ENCODE results near the gene NECTIN2. TPM values are rescaled to one million over a fixed set of nuclear protein-coding genes. Genes with fewer than 3 reads are reported as not detected.
"Not testable (repeated sequence)": the region's sequence is repeated elsewhere in the genome, so short reads cannot be mapped to it uniquely, and the experiment has no call there.

NECTIN2 gene
- total and polyA plus RNA-seq, 2 donors = 27.4 to 50.2 TPM

DNA sequence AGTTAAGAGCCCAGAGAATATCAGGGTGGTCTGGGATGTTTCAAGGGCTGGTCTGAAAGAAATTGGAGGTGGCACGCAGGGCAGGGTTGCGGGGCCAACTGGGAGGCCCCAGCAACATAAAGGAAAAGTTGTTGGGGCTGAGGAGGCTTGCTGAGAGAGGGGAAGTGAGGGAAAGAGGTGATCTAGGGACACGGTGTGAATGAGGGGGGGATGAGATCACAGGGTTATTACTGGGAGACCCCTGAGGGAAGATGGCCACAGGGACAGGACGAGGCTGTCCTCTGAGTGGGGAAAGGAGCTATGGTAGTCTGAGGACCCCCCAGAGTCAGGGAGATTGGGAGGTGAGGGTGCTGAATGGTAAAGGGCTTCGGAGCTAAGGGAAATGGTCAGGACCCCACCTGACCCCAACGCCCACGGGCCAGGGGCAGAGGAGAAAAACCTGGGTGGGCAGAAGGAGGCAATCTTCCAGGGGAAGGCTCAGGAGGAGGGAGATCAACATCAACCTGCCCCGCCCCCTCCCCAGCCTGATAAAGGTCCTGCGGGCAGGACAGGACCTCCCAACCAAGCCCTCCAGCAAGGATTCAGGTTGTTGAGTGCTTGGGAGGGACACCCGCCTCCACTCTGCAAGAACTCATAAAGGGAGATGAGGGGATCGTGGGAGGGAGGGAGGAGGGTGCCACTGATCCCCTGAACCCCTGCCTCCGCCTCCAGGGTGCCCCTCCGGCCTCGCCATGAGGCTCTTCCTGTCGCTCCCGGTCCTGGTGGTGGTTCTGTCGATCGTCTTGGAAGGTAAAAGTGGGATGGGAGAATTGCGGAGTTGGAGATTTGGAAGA is 80.4 kb downstream of the NECTIN2 start:
- DNase-seq (ENCODE audit: extremely low spot score); H3K4me1 ChIP-seq (ENCODE audit: insufficient read depth); H3K36me3 ChIP-seq (ENCODE audit: insufficient read depth); H3K27ac ChIP-seq (ENCODE audit: low read depth); H3K4me3 ChIP-seq (ENCODE audit: low read depth, low read length): not testable (repeated sequence)
- WGBS = 48% methylated on average over 18 of the region's 19 CpGs

DNA sequence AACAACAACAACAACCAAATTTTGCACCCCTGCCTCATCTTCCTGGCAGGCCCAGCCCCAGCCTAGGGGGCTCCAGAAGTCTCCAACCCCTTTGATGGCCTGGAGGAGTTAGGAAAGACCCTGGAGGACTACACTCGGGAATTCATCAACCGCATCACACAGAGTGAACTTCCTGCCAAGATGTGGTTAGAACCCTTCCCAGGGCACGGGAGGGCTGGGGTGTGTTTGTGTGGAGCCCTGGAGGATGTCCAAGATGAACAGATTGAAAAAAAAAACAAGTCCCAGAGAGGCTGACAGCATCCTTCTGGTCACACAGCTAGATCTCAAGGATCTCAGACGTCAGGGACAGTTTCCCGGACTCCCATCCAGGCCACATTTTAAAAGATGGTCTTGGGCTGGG is 81.6 kb downstream of the NECTIN2 start:
- H3K27ac ChIP-seq (ENCODE audit: low read depth) = no peak overlapping the region
- 36% methylated on average over 5 of the region's 5 CpGs for whole genome bisulfite sequencing
- H3K4me3 ChIP-seq (ENCODE audit: low read depth, low read length) = no peak overlapping the region
- H3K4me1 ChIP-seq (ENCODE audit: insufficient read depth) = no peaks in the 10 kb centered on the region
- H3K36me3 ChIP-seq (ENCODE audit: insufficient read depth) = no peaks in the 10 kb centered on the region
- no peak for DNase-seq (ENCODE audit: extremely low spot score)

DNA sequence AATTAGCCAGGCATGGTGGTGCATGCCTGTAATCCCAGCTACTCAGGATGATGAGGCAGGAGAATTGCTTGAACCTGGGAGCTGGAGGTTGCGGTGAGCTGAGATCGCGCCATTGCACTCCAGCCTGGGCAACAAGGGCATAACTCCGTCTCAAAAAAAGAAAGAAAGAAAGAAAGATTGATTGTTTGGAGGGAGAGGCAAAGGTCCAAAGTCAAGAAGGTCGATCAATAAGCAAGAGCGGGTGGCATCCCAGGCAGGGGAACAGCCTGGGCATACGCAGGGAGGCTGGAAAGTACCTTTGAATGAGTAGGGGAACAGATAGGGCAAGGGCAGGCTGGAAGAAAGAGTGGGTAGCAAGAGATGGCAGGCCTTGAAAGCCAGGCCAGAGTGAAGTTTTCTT is 84.0 kb downstream of the NECTIN2 start:
- no peaks in the 10 kb centered on the region for H3K4me1 ChIP-seq (ENCODE audit: insufficient read depth)
- DNase-seq (ENCODE audit: extremely low spot score) = no peak
- H3K36me3 ChIP-seq (ENCODE audit: insufficient read depth) = no peaks in the 10 kb centered on the region
- 91% methylated on average over 7 of the region's 7 CpGs for WGBS
- H3K4me3 ChIP-seq (ENCODE audit: low read depth, low read length) = no peak overlapping the region
- H3K27ac ChIP-seq (ENCODE audit: low read depth) = no peak overlapping the region

DNA sequence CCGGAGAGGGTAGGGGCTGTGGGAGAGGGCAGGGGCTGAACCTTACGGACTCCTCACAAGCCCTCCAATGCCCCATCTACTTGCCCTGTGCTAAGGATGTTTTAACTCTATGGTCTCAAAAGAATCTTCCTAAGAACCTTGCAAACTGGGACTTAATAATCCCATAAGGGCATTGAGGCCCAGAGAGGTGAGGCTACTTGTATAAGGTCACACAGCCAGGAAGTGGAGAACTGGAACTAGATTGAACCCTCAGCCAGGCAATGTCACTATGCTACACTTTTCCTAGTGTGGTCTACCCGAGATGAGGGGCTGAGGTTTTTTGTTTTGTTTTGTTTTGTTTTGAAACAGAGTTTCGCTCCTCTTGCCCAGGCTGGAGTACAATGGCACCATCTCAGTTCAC is 85.4 kb downstream of the NECTIN2 start:
- Histone ChIP-seq H3K4me1 (ENCODE audit: insufficient read depth) (no peaks in the 10 kb centered on the region), H3K4me3 (ENCODE audit: low read depth, low read length) (no peak overlapping the region), H3K36me3 (ENCODE audit: insufficient read depth) (no peaks in the 10 kb centered on the region), H3K27ac (ENCODE audit: low read depth) (no peak overlapping the region)
- WGBS = 83% methylated on average over 4 of the region's 4 CpGs
- no peak for DNase-seq (ENCODE audit: extremely low spot score)

Other genes with a start within 250 kb of the NECTIN2 start
- not detected for gene IGSF23, start 232.7 kb upstream of the NECTIN2 start, total RNA-seq
- gene IGSF23, start 232.7 kb upstream of the NECTIN2 start, polyA plus RNA-seq = not detected
- gene PVR, start 202.4 kb upstream of the NECTIN2 start, total RNA-seq = 21.3 TPM
- gene PVR, start 202.4 kb upstream of the NECTIN2 start, polyA plus RNA-seq = 19.3 TPM
- 1.8 TPM for gene CEACAM19, start 174.8 kb upstream of the NECTIN2 start, total RNA-seq
- gene CEACAM19, start 174.8 kb upstream of the NECTIN2 start, polyA plus RNA-seq = 4.9 TPM
- gene CEACAM16, start 147.1 kb upstream of the NECTIN2 start, total RNA-seq = not detected
- not detected for gene CEACAM16, start 147.1 kb upstream of the NECTIN2 start, polyA plus RNA-seq
- gene BCL3, start 97.6 kb upstream of the NECTIN2 start, total RNA-seq = 2.5 TPM
- gene BCL3, start 97.6 kb upstream of the NECTIN2 start, polyA plus RNA-seq = 93.0 TPM
- 4.7 TPM for gene CBLC, start 68.4 kb upstream of the NECTIN2 start, total RNA-seq
- gene CBLC, start 68.4 kb upstream of the NECTIN2 start, polyA plus RNA-seq = 6.1 TPM
- 35.3 TPM for gene BCAM, start 37.2 kb upstream of the NECTIN2 start, total RNA-seq
- 77.4 TPM for gene BCAM, start 37.2 kb upstream of the NECTIN2 start, polyA plus RNA-seq
- 17.8 TPM for gene TOMM40, start 45.0 kb downstream of the NECTIN2 start, total RNA-seq
- gene TOMM40, start 45.0 kb downstream of the NECTIN2 start, polyA plus RNA-seq = 39.3 TPM
- 28.2 TPM for gene APOE, start 59.5 kb downstream of the NECTIN2 start, total RNA-seq
- gene APOE, start 59.5 kb downstream of the NECTIN2 start, polyA plus RNA-seq = 60.5 TPM
- 3.5 TPM for gene APOC1, start 68.3 kb downstream of the NECTIN2 start, total RNA-seq
- 26.9 TPM for gene APOC1, start 68.3 kb downstream of the NECTIN2 start, polyA plus RNA-seq
- gene APOC4, start 95.9 kb downstream of the NECTIN2 start, total RNA-seq = not detected
- not detected for gene APOC4, start 95.9 kb downstream of the NECTIN2 start, polyA plus RNA-seq
- not detected for gene APOC2, start 99.8 kb downstream of the NECTIN2 start, total RNA-seq
- gene APOC2, start 99.8 kb downstream of the NECTIN2 start, polyA plus RNA-seq = 1.6 TPM
- gene CLPTM1, start 109.1 kb downstream of the NECTIN2 start, total RNA-seq = 27.3 TPM
- gene CLPTM1, start 109.1 kb downstream of the NECTIN2 start, polyA plus RNA-seq = 104 TPM
- 2.6 TPM for gene RELB, start 155.2 kb downstream of the NECTIN2 start, total RNA-seq
- gene RELB, start 155.2 kb downstream of the NECTIN2 start, polyA plus RNA-seq = 8.9 TPM
- gene CLASRP, start 192.7 kb downstream of the NECTIN2 start, total RNA-seq = 11.2 TPM
- 45.6 TPM for gene CLASRP, start 192.7 kb downstream of the NECTIN2 start, polyA plus RNA-seq
- gene ZNF296, start 230.2 kb downstream of the NECTIN2 start, total RNA-seq = 0.42 TPM
- gene ZNF296, start 230.2 kb downstream of the NECTIN2 start, polyA plus RNA-seq = 0.65 TPM
- gene GEMIN7, start 233.0 kb downstream of the NECTIN2 start, total RNA-seq = 10.4 TPM
- gene GEMIN7, start 233.0 kb downstream of the NECTIN2 start, polyA plus RNA-seq = 23.6 TPM
- gene PPP1R37, start 246.9 kb downstream of the NECTIN2 start, total RNA-seq = 16.8 TPM
- gene PPP1R37, start 246.9 kb downstream of the NECTIN2 start, polyA plus RNA-seq = 31.6 TPM

Measured in urinary bladder (tissue), 4 donors.